ENCODE data around the gene IFITM1.

DNA sequence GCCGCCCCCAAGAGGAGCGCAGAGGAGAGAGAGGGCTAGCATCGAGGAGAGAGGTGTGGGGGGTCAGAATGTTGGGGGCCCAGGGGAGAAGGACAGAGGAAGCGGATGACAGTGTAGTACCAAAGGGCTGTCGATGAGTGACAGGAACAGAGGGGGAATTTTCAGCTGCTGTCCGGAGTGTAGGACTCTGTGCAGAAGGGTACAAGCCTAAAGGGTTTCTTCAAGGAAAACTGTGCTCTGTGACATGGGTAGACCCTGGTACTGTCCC, 41.0 kb upstream of the IFITM1 start:
- TF ChIP-seq, protein P1, sequence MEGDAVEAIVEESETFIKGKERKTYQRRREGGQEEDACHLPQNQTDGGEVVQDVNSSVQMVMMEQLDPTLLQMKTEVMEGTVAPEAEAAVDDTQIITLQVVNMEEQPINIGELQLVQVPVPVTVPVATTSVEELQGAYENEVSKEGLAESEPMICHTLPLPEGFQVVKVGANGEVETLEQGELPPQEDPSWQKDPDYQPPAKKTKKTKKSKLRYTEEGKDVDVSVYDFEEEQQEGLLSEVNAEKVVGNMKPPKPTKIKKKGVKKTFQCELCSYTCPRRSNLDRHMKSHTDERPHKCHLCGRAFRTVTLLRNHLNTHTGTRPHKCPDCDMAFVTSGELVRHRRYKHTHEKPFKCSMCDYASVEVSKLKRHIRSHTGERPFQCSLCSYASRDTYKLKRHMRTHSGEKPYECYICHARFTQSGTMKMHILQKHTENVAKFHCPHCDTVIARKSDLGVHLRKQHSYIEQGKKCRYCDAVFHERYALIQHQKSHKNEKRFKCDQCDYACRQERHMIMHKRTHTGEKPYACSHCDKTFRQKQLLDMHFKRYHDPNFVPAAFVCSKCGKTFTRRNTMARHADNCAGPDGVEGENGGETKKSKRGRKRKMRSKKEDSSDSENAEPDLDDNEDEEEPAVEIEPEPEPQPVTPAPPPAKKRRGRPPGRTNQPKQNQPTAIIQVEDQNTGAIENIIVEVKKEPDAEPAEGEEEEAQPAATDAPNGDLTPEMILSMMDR (IDR thresholded peaks at IDR 0.05 in 4 of 5, conservative IDR thresholded peaks at IDR 0.05 in 1 of 5), result no peak
- TF ChIP-seq POLR2A (IDR thresholded peaks at IDR 0.05), result no peak

All from gastrocnemius medialis (tissue), 4 donors.